WI38 (cell line): Measurements from ENCODE around the gene BUB1.

Experiments
- H3K4me3 ChIP-seq: 2 replicates; pipeline ENCODE4 v1.5.1; 2011; ENCODE audit warnings: low read depth, mild to moderate bottlenecking, control low read depth, low read length
- TF ChIP-seq, protein P1 (sequence below): IDR thresholded peaks from 2 replicates; pipeline ENCODE4 v1.5.1; 2012; ENCODE audit warnings: low read depth, mild to moderate bottlenecking, control low read depth, low read length

The BUB1 gene

DNA sequence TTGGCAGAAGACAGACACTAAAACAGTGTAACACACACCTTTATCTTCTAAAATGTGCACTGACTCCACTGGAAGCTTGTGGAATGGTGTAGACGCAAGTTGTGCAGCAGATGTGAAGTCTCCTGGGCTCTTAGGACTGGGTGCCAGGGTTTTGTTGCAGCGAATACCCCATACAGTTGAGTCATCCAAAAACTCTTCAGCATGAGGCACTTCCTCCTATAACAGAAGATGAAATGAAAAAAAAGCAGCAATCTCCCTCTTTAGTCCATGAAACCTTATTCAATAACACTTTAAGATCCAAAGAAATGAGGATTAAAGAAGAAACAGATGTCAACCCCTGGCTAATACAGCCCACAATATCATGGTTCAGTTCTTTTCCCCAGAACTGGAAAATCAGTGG is 22.2 kb downstream of the BUB1 start:
- no peak overlapping the region for H3K4me3 ChIP-seq
- TF ChIP-seq, protein P1, sequence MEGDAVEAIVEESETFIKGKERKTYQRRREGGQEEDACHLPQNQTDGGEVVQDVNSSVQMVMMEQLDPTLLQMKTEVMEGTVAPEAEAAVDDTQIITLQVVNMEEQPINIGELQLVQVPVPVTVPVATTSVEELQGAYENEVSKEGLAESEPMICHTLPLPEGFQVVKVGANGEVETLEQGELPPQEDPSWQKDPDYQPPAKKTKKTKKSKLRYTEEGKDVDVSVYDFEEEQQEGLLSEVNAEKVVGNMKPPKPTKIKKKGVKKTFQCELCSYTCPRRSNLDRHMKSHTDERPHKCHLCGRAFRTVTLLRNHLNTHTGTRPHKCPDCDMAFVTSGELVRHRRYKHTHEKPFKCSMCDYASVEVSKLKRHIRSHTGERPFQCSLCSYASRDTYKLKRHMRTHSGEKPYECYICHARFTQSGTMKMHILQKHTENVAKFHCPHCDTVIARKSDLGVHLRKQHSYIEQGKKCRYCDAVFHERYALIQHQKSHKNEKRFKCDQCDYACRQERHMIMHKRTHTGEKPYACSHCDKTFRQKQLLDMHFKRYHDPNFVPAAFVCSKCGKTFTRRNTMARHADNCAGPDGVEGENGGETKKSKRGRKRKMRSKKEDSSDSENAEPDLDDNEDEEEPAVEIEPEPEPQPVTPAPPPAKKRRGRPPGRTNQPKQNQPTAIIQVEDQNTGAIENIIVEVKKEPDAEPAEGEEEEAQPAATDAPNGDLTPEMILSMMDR, result no peak

GRCh38 chr2:110653861-110654260 is 24.0 kb downstream of the BUB1 start:
- H3K4me3 ChIP-seq, result no peak overlapping the region
- TF ChIP-seq, protein P1, result no peak

DNA sequence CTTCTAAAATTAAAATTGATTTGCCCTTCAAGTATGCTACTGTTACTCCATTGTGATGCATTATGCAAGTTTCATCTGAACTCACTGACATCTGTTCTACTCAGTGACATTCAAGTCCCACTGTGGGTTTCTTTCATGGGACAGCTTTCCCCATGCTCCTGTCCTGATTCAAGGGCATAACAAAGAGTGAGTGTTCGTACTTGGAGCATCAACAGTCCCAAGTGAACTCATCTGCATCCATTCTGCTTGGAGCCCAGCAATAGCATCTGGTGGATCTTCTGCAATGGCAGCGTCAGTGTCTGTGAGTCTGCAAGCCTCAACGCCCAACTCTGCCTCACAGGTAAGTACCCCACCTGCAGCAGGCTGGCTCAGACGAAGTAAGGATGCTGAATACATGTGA is 27.5 kb downstream of the BUB1 start:
- TF ChIP-seq, protein P1, result no peak
- H3K4me3 ChIP-seq, result no peak overlapping the region

DNA sequence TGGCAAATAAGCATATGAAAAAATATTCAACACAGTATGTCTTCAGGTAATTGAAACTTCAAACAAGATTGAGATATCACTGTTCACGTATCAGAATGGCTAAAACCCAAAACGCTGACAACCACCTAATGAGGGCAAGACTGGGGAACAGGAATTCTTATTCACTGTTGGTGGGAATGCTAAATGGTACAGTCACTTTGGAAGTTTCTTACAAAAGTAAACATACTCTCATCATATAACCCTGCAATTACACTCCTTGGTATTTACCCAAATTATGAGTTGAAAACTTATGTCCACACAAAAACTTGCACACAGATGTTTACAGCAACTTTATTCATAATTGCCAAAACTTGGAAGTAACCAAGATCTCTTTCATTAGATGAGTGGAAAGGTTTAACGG is 30.1 kb downstream of the BUB1 start:
- H3K4me3 ChIP-seq, result no peak overlapping the region
- TF ChIP-seq, protein P1, result no peak

- no peak overlapping the region for H3K4me3 ChIP-seq
- TF ChIP-seq, protein P1, result no peak
These were observed 32.2 kb downstream of the BUB1 start for GRCh38 chr2:110645616-110646015.

- TF ChIP-seq, protein P1, result no peak
- H3K4me3 ChIP-seq, result no peak overlapping the region
These were observed 33.5 kb downstream of the BUB1 start for GRCh38 chr2:110644357-110644756.

DNA sequence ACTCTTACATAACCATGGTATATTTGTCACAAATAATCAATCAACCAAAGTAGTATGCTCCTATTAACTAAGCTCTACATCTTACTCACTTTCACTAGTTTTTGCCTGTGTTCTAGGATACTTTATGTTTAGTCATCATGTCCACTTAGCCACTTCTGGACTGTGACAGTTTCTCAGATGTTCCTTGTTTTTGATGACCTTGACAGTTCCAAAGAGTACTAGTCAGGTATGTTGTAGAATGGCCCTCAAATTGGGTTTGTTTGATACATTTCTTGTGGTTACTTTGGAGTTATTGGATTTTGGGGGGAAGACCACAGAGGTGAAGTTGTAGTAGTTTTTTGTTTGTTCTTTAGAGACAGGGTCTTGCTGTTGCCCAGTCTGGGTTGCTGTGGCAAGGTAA is 35.5 kb downstream of the BUB1 start:
- H3K4me3 ChIP-seq, result no peak overlapping the region
- TF ChIP-seq, protein P1, result no peak
